GM10266 (cell line): ENCODE data around the gene SLC25A42.
A peak's percentile ranks its signal among the peaks of the same experiment; 100 is the strongest.

Source experiments
- DNase-seq: peaks from one replicate; pipeline ENCODE4 v3.0.0; 2012; ENCODE audit errors: extremely low spot score
- TF ChIP-seq, protein P1 (sequence below): IDR thresholded peaks from 2 replicates; pipeline ENCODE4 v1.5.1; 2012; ENCODE audit warnings: mild to moderate bottlenecking, low read depth; ENCODE audit not compliant: control insufficient read depth, insufficient read depth; ENCODE audit errors: missing control alignments

SLC25A42 gene

DNA sequence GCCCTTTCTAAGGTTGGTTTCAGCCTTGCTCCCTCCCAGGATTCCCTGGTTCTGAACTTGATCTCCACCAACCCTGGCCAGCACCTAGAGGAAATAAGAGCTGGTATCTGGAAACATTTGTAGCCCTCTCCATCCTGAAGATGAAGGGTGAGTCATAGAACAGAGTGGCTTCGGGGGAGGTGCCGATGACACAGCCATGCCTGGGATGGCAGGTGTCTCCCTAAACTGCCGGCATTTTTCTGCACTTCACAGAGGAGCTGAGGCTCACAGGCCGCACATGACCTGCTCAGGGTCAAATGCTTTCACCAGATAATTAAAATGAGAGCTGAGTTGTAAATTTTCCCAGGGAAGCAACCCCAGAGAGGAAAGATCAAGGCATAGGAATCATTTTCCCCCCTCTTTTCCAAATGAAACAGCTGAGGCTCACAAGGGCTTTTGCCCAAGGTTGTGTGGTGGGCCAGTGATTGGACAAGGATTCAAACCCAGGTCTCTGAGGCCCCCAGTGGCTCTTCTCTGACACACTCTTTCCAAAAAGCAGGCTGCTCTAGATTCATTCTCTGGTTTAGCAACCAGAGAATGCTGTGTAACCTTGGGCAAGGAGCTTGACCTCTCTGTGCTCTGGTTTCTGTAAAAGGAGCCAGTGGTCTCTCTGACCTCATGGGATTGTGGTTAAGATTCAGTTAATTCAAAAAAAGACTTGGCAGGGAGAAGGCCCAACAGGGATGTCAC is 1.2 kb upstream of the SLC25A42 start:
- TF ChIP-seq, protein P1, sequence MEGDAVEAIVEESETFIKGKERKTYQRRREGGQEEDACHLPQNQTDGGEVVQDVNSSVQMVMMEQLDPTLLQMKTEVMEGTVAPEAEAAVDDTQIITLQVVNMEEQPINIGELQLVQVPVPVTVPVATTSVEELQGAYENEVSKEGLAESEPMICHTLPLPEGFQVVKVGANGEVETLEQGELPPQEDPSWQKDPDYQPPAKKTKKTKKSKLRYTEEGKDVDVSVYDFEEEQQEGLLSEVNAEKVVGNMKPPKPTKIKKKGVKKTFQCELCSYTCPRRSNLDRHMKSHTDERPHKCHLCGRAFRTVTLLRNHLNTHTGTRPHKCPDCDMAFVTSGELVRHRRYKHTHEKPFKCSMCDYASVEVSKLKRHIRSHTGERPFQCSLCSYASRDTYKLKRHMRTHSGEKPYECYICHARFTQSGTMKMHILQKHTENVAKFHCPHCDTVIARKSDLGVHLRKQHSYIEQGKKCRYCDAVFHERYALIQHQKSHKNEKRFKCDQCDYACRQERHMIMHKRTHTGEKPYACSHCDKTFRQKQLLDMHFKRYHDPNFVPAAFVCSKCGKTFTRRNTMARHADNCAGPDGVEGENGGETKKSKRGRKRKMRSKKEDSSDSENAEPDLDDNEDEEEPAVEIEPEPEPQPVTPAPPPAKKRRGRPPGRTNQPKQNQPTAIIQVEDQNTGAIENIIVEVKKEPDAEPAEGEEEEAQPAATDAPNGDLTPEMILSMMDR = no peak
- DNase-seq = no peak

DNA sequence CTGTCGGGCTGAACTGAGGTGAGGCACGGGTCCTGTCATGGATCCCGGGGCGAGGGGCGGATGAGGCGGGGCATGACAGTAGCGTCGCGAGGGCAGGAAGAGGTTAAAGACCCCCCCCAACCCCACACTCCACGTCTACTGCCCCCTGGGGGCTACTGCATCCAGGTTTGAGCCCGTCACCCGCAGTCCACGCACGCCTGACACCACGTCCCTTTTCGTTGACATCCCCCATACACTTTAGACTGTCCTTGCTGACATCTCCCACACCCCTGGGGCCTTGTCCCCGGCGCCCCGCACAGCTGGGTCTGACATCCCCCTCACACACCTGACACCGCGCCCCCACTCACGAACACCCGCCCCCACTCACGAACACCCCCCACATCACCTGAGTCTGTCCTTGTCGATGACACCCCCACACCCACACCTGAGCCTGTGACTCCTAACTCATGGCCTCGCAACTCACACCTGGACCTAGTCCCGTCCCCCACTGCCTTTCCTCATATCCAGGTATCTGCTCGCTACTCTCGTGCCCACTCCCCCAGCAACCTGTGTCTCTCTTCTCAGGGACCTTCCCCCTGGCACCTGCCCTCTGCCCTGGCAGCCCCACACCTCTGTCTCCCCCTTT is 416 bp downstream of the SLC25A42 start:
- TF ChIP-seq, protein P1 = peak; percentile 22
- DNase-seq = no peak

DNA sequence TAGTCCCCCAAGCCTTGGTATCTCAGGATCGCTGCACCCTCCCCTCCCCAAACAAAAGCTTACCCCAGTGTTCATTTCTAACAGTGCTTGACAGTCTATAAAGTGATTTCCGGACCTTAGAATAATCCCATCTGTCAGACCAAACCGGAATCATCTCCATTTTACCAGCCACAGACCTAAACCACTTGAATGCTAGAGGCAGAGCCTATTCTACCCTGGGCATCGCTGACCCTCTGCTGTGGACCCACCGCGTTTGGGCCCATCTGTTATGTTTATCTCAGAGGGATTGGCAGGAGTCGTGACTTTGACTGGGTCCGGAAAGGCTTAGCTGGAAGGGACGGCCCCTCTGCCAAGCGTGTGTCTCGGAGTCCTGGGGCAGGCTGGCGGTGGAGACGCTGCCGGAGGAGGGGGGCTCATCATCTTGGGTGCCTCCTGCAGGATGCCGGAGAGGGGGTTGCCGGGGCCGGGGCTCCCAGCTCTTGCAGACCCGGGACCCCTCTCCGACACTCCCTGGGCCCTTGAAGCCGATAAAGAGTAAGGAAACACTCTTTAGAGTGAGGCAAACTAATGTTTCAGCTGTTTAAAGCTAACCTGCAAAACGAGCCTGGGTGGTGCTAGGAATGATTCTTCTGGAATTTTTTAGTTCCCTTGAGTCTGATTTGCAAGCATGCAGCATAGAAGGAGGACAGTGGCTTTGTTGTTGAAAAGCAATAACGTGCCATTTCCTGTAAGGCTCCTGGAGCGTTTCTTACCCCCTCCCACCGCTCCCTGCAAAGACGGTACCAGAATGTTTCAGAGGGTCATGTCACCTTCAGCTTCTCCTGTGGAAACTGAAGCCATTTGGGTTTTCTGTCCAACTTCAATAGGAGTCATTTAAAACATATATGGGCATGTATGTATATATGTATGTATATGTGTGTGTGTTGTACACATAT is 1.3 kb downstream of the SLC25A42 start:
- TF ChIP-seq, protein P1 = no peak
- DNase-seq = peak; percentile 39

DNA sequence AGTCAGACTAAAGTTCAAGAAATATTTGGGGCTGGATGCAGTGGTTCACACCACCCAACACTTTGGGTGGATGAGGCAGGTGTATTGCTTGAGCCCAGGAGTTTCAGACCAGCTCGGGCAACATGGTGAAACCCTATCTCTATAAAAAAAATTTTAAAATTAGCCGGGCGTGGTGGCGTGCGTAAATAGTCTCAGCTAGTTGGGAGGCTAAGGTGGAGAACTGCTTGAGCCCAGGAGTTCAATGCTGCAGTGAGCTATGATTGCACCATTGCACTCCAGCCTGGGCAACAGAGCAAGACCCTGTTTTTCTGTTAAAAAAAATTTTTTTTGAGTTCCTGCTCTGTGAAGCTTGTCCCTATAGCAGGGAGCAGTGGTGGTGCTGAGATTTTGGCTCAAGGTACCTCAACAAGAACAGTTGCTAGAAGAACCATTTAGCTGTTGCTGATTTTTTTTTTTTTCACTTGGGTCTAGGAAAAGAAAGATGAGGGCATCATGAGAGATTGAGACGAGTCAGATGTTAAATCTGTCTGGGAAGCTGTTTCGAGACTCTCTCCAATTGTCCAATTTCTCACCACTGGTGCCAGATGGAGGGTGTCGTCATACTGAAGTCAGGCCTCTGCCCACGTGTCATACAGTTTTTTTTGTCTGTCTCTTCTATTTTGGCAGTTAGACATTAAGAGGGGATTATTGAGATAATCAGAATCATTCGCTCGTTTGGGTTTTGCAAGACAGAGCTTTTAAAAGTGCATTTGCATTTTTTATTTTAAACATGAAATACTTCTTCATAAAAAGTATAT is 3.7 kb downstream of the SLC25A42 start:
- no peak for DNase-seq
- TF ChIP-seq, protein P1 = no peak

DNA sequence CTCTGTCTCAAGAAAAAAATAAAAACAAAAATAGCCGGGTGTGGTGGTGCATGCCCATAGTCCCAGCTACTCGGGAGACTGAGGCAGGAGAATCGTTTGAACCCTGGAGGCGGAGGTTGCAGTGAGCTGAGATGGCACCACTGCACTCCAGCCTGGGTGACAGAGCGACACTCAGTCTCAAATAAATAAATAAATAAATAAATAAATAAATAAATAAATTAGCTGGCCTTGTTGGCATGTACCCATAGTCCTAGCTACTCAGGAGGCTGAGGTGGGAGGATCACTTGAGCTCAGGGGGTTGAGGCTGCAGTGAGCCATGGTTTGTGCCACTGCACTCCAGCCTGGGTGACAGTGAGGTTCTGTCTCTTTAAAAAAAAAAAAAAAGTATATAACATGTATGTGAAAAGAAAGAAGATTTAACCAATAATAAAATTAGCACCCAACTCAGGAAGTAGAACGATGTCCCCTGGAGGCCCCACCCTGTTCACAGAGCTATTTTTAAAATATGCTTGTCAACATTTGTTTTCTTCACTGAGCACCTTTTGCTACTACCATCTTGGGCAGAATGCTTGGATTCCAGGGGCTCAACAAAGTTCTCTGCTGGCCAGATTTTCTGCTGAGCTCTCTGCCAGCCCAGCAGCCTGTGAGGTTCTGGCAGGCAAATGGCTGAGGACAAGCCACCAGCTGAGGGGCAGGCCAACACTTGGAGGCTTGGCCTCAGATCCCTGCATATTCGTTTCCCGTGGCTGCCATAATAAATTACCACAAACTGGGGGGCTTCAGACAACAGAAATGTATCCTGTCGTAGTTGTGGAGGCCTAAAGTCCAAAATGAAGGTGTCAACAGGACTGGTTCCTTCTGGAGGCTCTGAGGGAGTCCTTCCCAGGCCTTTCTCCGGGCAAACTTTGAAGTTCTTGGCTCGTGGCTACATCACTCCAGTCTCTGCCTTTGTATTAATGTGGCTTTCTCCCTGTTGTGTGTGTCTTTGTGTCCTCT is 5.2 kb downstream of the SLC25A42 start:
- TF ChIP-seq, protein P1 = no peak
- DNase-seq = peak; percentile 38

DNA sequence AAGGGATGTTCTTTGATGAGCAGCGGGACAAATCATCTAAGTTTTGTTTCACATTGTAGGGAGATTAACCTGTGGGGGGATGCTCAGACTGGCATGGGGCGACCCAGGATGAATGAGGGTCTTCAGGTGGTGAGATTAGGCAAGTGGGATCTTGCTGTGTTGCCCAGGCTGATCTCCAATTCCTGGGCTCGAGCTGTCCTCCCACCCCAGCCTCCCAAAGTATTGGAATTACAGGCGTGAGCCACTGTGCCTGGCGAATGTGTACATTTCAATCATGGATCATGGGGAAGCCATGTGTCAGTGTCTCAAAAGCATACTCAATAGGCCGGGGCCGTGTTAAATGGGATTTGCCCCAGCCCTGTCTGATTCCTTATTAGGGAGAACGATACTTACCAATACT is 8.1 kb downstream of the SLC25A42 start:
- TF ChIP-seq, protein P1 = no peak
- no peak for DNase-seq
